Activated effector memory CD4-positive, alpha-beta T cell treated with Interleukin-2 at 50 U/mL for 16 hours (primary cell): ENCODE measurements around the gene CTDSPL.
"Not testable (repeated sequence)": the region's sequence is repeated elsewhere in the genome, so short reads cannot be mapped to it uniquely, and the experiment has no call there.

ENCODE experiments used
- DNase-seq: peaks from one replicate; pipeline ENCODE4 v3.0.0-alpha.2; 2020

The CTDSPL gene, protein sequence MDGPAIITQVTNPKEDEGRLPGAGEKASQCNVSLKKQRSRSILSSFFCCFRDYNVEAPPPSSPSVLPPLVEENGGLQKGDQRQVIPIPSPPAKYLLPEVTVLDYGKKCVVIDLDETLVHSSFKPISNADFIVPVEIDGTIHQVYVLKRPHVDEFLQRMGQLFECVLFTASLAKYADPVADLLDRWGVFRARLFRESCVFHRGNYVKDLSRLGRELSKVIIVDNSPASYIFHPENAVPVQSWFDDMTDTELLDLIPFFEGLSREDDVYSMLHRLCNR

DNA sequence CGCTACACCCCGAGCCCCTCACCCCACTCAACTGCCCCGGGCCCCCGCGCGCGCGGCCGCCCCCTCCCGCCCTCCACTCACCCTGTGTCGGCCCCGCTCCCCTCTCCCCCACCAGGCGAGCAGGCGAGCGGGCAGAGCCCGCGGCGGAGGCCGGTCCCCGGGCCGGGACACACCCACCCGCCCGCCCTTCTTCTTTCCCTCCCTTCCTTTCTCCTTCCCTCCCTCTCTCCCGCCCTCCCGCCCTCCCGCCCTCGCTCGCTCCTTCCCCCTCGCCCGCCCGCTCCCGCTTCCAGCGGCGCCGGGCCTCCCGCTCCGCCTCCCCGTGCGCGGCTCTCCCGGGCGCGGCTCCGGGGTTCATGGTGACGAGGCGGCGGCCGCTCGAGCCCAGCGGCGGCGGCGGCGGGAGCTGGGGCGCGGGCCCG is at the start of gene CTDSPL:
TSS of gene CTDSPL (plus strand) at position 261 of the 422 bp plus-strand sequence. CDS start 320 bp downstream, outside the sequence.
- no peak for DNase-seq

DNA sequence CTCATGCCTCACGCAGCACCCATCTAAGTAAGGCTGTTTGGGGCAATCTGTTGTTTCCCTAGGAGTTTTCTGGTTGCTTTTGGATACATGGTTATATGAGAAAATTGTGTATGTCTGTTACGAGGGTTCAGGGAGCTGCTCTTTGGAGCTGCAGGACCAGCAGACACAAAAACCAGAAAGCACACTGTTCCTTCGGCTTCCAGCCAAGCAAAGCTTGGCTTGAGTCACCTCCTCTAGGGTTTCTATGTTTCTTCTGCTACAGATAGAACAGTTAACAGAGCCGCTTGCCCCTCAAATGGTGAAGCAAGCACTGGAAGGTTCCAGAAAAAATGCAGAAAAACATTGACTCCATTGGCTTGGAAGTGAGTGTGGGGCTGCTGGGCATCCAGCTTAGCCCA is 49.2 kb upstream of the CTDSPL start:
- DNase-seq, result no peak

DNA sequence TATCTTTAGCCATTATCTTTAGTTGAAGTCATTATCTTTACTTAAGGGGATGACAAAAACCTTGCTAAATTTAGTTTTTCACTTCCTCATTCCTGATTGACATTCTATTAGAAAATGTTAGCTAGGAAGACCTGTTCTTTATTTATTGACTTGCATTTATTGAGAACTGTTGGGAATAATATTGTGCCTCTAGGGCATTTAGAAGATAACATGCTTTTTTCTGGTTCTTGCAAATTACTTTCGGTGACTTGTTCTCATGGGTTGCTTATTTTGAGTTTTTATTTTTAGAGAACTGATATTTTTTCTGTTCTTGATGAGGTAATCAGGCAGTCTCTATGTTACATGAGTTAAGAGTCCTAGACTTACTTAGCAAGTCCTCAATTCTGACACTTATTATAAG is 48.3 kb upstream of the CTDSPL start:
- DNase-seq, result no peak

DNA sequence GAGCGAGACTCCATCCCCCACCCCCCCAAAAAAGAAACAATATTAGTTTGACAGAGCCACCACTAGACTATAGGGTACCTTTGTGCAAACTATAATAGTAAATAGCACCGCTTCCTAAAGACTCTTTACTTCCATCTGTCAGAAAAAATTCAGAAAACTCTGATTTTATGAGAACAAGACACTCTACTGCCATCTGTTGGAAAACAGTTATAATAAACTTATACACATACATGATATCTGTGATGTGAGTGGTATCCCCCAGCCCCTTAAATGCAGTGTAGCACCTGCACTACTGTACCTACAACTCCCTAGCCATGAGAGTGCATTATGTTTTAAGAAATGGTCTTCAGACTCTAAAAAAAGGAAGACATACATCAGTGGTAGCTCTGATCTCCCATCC is 47.1 kb upstream of the CTDSPL start:
- DNase-seq, result no peak

DNA sequence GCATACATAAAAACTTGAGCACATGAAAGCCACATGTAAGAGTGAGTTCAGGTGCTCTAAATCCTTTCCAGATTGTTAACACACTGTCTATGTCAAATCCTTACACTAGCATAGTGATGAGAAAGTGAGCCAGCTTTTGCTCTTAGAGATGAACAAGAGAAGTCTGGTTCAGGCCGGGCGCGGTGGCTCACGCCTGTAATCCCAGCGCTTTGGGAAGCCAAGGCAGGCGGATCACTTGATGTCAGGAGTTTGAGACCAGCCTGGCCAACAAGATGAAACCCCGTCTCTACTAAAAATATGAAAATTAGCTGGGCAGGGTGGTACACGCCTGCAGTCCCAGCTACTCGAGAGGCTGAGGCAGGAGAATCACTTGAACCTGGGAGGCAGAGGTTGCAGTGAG is 46.5 kb upstream of the CTDSPL start:
- not testable (repeated sequence) for DNase-seq

DNA sequence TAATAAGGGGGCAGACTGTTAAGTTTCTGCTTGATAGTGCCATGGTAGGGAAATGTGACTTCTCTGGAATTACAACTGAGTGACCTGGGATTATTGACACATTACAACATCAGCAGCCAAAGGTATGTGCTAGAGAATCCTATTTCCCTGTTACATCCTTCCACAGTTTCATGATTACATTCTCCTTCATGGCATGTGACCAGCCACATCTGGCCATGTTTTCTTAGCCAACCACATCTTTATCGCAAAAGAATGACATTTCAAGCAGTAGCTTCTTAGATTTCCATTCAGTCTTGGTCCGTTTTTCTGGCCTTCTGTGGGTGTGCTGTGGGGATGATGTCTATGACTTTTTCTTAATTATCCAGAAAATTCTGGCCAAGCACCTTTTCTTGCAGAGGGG is 45.4 kb upstream of the CTDSPL start:
- no peak for DNase-seq

DNA sequence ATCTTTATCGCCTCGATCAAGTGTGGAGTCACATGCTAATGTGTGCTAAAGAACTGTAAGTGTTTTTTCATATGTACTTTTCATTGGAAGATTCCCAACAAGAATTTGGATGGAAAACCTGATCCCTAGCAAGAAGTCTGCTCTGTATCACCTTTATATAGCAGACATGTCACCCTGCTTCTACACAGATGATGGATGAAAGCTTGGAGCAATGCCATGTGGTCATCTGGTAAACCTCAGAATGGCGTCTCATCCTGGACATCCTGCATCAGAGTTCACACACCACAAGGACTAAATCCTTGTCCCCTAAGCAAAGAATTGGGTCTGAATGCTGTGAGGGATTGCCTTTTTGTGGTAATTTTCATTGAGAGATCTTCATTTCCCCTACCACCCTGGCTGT is 42.1 kb upstream of the CTDSPL start:
- DNase-seq, result no peak

DNA sequence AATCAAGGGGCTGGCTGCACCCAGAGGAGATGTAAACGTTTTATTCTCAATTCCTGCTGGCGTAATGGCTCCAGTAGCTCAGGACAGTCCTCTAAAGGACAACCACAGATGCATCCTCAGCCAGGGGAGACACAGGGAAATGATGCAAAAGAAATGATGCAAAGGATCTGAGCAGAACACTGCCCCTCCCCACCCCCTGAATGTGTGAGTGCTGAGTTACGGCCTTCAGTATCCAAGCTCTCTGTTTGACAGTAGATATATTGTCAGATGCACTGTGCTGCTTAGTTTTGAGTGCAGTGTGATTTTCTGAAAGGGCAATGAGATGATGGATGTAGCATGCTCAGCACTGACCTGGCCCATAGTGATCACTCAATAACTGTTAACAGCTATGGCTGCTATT is 41.4 kb upstream of the CTDSPL start:
- DNase-seq, result no peak

DNA sequence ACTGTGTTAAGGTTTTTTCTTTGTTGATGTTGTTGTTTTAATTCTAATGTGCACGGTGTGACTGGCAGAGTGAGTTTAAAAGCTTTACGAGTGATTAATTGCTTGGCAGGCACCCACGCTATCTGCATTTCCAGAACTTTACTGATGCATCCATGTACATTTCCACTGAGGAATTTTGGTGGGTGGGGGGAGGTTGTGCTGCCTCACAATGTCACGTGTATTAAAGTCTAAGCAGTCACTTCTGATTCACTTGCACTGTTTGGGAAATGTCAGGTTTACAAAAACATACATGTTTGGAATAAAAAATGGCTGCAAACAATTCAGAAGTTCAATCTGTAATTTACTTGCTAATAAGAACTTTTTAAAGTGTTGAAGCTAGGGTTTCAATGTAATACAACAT is 38.5 kb upstream of the CTDSPL start:
- DNase-seq, result no peak

DNA sequence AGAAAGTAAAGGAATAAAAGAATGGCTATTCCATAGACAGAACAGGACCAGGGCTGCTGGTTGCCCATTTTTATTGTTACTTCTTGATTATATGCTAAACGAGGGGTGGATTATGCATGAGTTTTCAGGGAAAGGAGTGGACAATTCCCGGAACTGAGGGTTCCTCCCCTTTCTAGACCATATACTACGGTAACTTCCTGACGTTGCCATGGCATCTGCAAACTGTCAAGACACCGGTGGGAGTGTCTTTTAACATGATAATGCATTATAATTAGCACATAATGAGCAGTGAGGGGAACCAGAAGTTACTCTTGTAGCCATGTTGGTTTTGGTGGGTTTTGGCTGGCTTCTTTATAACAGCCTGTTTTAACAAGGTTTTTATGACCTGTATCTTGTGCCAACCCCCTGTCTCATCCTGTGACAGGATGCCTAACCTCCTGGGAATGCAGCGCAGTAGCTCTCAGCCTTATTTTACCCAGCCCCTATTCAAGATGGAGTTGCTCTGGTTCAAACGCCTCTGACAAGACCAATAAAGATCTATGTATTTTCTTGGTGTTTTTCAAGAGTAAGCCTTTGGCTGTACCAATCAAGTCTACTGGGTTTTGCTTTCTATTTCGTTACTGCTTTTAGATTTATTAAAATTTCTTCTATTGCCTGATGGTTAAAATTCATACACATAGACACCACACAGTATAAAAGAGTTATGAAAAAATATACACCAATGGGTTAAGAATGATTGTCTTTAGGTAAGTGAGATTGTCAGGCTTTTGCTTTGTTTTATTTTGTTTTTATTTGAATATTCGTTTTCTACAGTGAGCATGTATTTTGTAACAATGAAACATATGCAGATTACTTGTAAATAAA is 37.4 kb upstream of the CTDSPL start:
- DNase-seq, result no peak

DNA sequence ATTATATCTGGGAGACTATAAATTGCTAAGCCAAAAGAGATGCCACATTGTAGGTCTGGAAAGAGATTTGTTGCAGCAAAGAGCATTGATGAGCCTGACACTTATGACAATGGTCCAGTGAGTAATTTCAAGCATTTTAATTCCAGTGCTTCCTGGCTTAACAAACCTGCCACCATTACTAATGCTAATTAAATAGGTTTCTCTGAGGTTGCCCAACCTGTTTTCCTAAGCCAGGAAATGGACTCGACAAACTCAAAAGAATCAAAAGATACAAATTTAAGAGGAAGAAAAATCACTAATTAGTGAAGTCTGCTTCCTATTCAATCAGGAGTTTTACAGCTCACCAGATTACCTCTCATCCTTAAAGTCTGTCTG is 36.7 kb upstream of the CTDSPL start:
- no peak for DNase-seq

DNA sequence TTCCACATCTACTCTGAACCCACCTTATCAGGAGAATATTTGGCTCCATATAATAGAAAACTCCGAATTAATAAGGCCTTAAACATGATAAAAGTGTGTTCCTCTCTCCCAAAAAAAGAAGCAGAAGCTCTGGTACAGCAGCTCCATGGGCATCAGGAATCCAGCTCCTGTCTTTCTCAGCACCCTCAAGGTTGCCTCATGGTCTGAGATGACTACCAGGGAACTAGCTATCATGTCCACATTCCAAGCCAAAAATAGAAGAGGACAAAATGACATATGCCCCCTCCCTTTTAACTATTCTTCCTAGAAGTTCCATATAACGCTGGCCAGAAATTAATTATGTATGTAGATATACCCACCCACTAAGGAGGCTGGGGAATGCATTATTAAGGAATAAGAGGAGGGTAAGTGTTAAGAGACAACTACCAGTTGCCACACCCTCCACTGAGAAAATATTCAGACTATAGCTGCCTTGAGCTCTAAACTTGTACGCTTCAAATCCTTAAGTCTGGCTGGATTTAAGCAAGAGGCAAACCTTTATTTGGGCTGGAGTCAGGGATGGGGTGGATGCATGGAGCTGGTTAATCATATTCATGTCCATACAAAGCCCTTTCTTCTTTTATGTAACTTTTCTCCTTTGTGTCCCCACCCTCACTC is 35.8 kb upstream of the CTDSPL start:
- DNase-seq, result no peak

DNA sequence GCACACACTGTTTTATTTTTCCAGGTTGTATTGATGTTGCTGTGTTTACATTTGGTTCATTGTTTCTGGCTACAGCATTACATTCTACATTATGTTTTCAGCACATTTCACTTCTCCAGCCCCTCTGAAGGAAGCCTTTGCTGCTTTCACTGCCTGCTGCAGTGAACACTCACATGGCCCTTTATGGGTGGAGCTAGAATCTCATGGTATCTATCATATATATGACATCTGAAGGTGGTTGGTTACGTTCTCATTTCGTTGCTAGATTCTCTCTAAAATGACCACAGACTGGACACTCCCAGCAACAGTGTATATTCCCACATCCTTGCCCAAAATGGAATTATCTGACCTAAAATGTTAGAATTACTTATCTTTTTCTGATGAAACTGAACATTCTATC is 35.2 kb upstream of the CTDSPL start:
- DNase-seq, result no peak

DNA sequence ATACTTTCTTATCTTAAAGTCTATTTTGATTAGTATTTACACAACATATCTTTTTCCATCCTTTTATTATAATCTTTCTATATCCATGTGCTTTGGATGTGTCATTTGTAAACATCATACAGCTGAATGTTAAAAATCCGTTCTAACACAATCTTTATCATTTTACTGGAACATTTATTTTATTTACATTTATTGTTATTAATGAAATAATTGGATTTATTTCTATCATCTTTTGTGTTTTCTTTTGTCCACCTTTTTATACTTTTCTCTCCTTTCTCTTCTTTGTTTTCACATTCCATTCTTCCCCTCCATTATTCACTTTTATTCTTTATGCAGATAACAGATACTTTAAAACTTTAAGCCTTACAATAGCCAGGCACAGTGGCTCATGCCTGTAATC is 34.7 kb upstream of the CTDSPL start:
- DNase-seq, result no peak

DNA sequence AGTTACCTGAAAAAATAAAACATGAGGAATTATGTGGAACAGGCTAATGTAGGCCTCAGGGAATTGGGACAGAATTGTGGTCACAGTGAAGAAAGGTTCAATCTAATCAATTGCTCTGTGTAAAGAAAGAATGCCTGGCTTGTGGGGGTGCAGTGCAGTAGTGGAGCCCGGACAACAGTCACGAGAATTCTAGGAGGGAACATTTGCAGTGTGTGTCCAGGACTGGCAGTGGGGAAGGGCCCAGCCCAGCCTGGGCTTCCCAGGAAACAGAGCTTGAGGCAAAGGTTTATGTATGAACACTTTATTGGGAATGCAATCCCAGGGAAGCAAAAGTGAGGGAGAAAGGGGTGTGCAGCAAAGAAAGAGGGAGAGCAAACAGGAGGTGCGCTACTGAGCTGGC is 29.2 kb upstream of the CTDSPL start:
- DNase-seq, result no peak

DNA sequence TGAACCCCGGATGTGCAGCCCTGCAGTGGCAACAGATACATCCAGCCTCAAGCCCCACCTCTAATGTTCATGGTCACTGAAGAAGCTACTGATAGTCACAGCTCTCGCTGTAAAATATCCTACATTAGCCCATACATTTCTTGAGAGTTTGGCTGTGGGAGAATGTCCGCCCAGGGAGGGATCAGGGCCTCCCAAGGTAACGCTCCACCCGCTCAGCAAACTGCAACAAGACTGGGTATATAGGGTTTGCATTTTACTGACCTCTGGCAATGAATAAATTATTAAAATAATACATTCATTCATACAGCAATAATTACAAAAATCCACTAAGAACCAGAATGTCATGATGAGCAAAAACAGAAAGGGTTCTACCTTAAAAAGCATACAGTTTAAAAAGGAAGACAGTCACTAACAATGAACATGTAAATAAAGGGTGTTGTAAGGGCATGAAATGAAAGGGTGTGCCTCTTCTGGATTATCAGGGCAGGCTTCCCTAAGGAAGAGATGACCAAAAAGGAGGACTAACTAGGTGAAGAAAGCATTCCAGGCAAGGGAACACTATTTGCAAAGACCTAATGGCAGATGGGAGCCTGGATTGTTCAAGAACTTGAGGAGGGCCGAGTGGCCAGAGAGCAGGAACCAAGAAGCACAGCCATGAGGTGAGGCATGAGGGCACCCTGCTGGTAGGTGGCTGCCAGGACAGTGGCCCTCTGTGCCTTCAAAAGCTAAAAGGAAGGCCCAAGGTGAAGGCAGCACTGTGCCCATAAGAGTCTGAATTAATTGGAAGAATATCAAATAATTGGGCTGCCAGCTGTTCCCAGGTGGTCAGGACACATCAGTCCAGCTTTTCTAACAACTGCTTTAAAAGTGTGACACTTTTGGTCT is 28.1 kb upstream of the CTDSPL start:
- DNase-seq, result no peak

DNA sequence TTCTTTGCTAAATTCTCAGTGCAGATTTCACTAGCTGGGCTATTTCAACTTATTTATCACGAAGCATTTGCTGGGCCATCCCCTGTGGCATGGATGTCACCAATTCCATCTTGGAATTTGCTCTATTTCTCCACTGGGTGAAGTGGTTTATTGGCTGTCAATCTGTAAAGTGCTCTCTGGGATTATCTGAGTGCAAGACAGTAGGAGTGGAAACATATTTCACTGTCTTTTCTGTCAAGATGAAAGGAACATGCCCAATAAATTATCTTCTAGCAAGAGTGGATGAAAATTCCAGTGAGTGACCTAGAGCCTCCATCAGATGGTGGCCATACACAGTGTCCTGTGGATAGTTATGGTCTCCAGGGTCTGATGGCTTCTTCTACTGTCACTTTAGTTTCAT is 25.1 kb upstream of the CTDSPL start:
- DNase-seq, result no peak

DNA sequence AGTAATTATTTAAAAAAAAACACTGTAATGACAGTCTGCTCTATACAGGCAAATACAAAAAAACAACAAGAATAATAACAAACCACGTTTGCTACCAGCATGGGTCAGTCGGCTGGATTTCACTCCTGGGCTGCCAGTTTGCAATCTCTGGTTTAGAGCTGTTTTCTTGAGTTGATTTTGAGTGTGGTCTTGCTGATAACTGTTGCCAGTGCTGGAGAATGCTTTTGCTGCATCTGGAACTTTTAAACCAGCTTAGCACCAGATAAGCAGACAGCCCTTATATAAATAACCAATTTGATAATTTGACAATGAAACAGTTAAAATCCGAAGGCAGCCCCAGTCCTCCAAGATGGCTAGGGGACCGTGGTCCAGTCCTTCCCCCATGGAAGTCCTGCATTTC is 14.0 kb upstream of the CTDSPL start:
- no peak for DNase-seq

DNA sequence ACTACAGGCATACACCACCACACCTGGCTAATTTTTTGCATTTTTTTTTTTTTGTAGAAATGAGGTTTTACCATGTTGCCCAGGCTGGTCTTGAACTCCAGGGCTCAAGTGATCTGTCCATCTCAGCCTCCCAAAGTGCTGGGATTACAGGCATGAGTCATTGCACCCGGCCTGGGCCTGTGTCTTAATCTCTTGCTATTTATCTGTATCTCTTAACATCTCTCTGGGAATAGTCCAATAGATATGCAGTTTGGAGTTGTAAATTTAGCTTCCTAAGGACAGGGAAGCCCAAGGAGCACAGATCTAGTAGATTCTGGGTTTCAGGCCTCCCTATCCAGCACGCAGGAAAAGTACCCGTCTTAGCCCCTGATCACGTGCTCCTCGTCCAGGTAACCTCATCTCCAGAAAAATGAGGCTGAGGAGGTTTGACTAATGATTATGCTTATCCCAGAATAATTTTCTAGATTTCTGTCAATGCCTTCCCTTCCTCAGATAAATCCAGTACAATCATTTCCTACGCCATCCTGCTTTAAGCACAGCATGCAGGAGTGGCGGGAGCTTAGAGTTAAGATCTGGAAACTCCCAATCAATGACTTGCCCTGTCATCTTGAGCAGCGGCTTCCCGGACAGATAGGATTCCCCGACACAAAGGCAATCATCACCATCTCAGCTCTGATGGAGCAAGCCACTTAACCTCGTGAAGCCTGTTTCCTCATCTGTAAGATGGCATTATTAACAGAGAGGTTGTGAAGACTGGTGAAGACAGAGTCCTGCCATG is 12.3 kb upstream of the CTDSPL start:
- no peak for DNase-seq

DNA sequence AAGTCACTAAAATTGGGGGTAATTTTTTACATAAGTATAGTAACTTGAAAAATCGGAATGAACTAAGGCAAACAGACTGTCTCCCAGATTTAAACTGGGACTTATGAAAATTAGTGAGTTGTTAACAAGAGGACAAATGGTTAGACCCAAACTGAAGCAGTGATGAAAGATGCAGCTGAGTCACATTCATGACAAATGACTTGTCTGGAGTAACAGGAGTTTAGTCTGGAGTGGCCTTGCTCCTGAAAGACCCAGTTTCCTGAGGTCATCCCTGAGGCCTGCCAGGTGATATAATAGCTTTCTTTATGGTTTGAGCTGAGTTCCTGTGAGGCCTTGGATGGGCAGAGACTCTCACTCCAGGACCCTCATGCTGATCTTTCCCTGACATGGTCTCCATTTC is 9.6 kb upstream of the CTDSPL start:
- DNase-seq, result no peak

DNA sequence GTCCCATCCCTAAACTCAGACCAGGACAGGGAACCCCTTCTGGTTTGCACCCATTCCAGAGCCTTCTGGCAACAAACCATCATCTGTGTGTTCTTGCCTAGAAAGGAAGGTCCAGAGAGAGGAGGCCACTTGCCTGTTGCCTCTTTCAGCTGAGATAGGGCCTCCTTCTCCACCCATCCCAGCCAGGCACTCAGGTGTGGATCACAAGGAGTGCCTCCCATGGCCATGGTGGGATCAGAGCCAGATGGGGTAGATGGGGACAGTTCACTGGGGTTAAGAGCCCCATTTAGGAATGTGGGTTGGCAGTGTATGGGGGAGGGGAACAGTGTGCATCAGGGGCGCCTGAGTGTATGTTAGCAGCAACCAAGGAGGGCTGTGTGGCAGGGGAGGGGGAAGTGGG is 8.9 kb upstream of the CTDSPL start:
- no peak for DNase-seq
